Stimulated activated CD4-positive, alpha-beta T cell treated with anti-CD3 and anti-CD28 coated beads, Interleukin-4, amount 100 ng/mL, for 24 hours (primary cell): Measurements from ENCODE around the gene PIWIL4.
"Not testable (repeated sequence)": the region's sequence is repeated elsewhere in the genome, so short reads cannot be mapped to it uniquely, and the experiment has no call there.

Source experiments
- DNase-seq: peaks from one replicate; pipeline ENCODE4 v3.0.0-alpha.2; 2020

The PIWIL4 gene

DNA sequence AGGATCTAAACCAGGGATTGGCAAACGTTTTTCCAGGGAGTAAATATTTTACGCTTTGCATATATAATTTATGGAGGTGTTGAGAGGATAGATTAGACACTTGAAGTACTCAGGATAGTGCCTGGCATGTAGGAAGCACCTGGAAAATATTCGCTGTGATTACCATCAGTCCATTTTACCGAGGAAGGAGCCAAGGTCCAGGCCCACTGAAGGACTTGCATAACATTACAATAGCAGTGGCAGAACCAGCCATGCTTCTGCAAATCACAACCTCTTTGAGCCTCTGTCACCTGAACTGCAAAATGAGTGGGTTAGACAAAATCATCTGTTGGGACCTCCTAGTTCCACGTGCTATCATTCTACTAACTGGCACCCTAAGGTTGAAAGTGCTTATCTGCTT lies 18.0 kb upstream of the PIWIL4 start:
- no peak for DNase-seq

DNA sequence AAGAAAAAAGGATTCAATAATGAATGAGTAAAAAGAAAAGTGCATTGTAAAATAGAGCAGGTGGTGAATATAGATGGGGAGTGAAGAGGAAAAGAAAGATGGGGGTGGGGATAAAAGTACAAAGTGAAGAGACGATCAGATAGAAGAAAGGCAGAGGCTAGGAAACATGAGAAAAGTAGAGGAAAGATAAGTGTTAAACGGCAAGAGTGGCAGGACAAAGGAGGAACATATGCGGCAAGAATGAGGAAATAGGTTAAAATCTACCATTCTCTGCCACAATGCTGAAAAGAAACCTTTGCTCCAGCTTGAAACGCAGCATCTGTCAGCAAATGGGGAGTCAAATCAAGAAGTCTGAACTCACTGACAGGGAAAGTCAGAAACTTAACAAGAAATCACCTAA lies 16.7 kb upstream of the PIWIL4 start:
- no peak for DNase-seq

- DNase-seq: no peak
Observed at GRCh38 chr11:94553938-94554337, 13.2 kb upstream of the PIWIL4 start.

DNA sequence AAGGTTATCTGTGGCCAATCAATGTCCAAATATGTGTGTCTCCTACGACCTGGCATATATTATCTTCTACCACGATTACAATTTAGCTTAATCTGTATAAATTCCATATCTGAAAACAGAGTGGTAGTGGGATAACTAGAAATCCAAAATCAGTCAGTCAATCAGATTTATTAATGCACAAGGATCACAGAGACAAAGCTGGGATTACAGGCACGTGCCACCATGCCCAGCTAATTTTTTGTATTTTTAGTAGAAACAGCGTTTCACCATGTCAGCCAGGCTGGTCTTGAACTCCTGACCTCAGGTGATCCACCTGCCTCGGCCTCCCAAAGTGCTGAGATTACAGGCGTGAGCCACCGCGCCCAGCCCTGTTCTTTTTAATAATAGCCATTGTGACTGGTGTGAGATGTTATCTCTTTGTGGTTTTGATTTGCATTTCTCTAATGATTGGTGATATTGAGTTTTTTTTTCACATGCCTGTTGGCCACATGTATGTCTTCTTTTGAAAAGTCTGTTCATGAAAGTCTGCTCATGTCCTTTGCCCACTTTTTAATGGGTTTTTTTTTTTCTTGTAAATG lies 11.3 kb upstream of the PIWIL4 start:
- DNase-seq: not testable (repeated sequence)

GRCh38 chr11:94557421-94557820 lies 9.7 kb upstream of the PIWIL4 start:
- no peak for DNase-seq

- no peak for DNase-seq
Observed at GRCh38 chr11:94557992-94558391, 9.2 kb upstream of the PIWIL4 start.

GRCh38 chr11:94558468-94558867 lies 8.7 kb upstream of the PIWIL4 start:
- no peak for DNase-seq

- DNase-seq: no peak
Observed at GRCh38 chr11:94558932-94559331, 8.2 kb upstream of the PIWIL4 start.

- DNase-seq: no peak
Observed at GRCh38 chr11:94559361-94559760, 7.8 kb upstream of the PIWIL4 start.

DNA sequence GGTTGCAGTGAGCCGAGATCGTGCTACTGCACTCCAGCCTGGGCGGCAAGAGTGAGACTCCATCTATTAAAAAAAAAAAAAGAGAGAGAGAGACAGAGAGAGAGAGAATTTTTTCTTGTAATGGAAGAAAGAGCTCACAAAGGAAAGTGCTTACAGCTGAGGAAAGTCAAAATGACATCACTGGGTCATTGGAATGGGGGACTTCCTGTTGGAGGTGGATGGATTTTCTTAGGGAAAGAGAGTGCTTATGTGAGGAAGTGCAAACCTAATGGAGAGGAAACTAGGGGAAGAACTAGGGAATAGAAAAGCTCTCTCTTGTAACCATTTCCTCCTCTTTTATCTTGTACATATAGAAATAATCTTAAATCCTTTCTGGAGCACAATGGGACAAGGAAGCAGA lies 6.3 kb upstream of the PIWIL4 start:
- no peak for DNase-seq

DNA sequence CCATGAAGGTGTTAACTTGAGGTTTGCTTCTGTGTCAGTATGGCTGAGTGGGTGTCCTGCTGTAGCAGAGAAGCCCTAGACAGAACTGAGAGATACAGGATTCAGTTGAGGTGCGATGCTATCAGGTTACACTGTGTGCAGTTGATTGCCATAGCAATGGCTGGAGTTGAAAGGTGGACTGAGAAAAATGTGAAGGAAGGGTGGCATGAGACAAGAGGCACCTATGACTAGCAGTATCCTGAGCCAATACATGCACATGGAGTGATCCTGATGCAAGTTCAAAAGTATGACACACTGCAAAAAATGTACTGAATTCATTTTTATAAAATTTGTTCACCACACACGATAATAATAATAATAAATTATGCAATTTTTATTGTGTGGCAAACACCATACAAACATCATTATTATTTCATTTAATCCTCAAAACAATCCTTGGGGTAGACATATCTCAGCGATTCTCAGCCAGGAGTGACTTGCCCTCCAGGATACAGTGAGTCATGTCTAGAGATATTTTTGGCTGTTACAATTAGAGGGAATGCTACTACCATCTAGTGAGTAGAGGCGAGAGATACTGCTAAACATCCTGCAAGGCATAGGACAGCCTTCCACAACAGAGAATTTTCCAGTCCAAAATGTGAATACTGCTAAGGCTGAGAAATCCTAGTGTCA lies 3.9 kb upstream of the PIWIL4 start:
- no peak for DNase-seq

- no peak for DNase-seq
Observed at GRCh38 chr11:94563848-94564467, 3.2 kb upstream of the PIWIL4 start.

GRCh38 chr11:94568200-94568599 lies 1.0 kb downstream of the PIWIL4 start:
- DNase-seq: no peak

GRCh38 chr11:94568717-94569116 lies 1.5 kb downstream of the PIWIL4 start:
- DNase-seq: no peak

DNA sequence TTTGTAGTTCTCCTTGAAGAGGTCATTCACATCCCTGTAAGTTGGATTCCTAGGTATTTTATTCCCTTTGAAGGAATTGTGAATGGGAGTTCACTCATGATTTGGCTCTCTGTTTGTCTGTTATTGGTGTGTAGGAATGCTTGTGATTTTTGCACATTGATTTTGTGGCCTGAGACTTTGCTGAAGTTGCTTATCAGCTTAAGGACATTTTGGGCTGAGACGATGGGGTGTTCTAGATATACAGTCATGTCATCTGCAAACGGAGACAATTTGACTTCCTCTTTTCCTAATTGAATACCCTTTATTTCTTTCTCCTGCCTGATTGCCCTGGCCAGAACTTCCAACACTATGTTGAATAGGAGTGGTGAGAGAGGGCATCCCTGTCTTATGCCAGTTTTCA lies 5.8 kb downstream of the PIWIL4 start:
- DNase-seq: not testable (repeated sequence)

DNA sequence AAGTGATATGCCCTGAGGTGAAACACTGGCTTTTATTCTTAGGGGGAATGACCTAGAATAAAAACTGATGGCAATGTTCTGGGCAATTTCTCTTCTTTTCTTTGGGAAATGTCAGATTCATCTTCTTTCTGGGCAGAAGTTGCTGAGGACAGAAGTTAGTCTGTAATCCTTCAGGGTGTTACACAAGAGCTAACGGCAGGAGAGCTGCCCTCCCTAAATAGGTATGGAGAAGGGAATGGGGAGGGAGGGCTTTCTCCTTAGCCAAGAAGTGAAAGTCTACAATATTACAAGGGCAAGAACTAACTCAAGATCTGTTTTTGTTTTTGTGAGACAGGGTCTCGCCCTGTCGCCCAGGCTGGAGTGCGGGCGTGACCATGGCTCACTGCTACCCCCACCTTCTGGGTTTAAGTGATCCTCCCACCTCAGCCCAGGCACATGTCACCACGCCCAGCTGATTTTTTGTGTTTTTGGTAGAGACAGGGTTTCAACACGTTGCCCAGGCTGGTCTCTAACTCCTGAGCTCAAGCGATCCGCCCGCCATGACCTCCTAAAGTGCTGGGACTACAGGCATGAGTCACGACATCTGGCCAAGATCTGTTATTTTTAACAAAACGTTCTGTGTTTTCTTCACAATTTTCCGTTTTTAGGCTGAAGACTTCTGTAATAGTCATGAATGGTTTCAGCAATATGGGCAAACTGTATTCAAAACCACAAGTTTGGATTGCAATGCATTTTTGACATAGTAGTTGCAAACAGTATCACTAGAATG lies 7.2 kb downstream of the PIWIL4 start:
- no peak for DNase-seq

GRCh38 chr11:94576306-94576705 lies 9.1 kb downstream of the PIWIL4 start:
- no peak for DNase-seq

GRCh38 chr11:94577841-94578240 lies 10.7 kb downstream of the PIWIL4 start:
- DNase-seq: no peak

- no peak for DNase-seq
Observed at GRCh38 chr11:94581926-94582325, 14.8 kb downstream of the PIWIL4 start.

DNA sequence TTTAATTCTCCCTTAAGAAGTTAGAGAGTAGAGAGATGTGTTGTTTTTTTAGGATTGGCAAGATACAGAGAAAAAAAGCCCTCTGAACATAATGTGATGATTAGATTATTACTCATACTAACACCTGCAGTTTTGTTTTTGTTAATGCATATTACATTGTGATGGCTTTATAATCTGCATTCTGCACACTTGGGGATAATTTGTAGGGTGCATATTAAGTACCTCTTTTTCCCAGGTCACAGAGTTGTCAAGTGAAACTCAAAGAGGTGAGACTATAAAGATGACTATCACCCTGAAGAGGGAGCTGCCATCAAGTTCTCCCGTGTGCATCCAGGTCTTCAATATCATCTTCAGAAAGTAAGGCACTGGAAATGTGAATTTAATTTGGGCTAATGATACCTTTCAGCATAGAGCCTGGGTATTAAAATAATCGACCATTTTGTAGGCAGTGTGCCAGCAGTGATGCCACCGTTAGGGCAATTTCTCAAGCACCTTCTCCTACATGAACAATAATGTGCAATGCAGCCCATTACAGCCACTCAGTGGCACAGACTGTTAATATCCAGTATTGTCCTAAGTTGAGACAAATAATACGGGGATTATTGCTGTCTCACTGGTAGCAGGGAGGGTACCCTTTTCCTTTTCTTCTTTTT lies 16.2 kb downstream of the PIWIL4 start:
- no peak for DNase-seq

DNA sequence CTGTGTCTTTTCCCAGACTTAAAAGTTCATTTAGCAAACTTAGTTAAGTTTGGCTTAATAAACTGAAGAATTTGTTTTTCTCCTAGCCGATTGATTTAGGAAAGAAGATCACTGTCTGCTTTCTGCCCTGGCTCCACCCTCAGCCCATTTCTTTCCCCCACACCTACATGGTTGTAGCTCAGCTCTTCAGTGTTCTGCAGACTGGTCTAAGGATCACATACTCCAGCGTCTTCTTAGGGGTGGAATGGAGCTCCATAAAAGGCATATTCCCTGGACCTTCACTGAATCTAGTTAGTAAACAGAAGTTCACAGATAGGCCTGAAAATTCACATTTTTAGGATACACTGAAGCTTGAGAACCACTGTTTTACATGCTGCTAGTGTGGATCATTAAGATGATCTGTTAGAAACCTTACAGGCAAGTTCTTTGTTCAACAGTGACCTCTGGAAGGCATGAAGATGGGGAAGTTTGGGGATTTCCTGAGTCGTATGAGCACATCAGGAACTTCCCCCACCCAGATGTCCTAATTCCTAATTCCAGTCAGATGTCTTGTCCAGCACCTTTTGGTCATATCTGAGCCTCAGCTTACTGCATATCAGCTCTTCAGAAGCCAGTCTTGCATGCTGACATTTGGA lies 16.8 kb downstream of the PIWIL4 start:
- no peak for DNase-seq

DNA sequence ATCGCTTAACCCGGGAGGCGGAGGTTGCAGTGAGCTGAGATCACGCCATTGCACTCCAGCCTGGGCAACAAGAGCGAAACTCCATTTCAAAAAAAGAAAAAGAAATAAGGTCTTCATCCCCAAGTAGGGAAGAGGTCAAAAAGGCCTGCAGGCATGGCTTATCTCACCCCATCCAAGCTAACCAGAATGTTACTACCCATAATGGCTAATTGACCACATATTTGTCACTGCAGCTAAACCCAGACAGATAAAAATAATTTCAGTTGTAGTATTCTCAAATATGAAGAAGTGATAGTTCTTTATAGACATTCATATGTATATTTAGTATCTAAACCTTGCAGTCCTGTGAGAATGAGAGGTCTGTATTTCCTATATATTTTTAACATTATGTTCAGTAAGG lies 17.8 kb downstream of the PIWIL4 start:
- DNase-seq: no peak

DNA sequence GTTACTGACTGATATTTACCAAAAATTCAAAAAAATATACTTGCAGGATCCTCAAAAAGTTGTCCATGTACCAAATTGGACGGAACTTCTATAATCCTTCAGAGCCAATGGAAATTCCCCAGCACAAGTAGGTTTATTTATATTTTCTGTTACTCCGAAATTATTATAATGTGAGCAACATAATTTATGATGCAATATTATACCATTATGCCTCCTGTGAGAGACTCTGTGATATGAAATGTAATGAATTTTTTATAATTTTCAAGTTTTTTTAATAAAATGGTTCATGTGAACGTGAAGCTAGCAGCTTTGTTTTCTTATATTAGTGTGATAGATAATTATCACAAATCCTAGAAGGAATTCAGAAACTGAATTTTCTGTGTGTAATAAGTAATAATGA lies 18.2 kb downstream of the PIWIL4 start:
- no peak for DNase-seq
